ENCODE measurements around the gene AFTPH. TPM values are rescaled to one million over a fixed set of nuclear protein-coding genes. Genes with fewer than 3 reads are reported as not detected.

The AFTPH gene
- total RNA-seq, 1 experiment from 2014 or later, result 13.5 TPM

DNA sequence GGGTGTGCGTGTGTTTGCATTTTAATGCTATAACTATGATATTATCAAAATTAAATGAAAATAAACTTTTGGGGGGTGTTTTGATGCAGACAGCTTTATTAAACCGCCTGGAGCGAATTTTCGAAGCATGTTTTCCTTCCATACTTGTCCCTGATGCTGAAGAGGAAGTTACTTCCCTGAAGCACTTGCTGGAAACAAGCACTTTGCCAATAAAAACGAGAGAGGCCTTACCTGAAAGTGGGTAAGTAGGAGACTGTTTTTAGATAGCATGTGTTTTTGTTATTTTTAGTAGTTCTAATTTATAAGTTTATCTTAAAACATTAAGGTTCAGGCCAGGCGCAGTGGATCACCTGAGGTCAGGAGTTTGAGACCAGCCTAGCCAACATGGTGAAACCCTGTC lies 43.3 kb downstream of the AFTPH start:
- WGBS (ENCODE audit: extremely low coverage, insufficient read length, low lambda C conversion rate), result no CpG with 5 or more reads among the region's 6 CpGs
- Histone ChIP-seq H3K23me2 (ENCODE audit: insufficient read length, low read depth, low read length, poor library complexity, severe bottlenecking) (no peaks in the 10 kb centered on the region), H3K4me2 (ENCODE audit: insufficient read depth, insufficient read length, low read length) (no peak overlapping the region), H2AK5ac (ENCODE audit: insufficient read length, low read length) (no peak overlapping the region), H2BK120ac (ENCODE audit: low read depth, low read length, poor library complexity, severe bottlenecking) (no peak overlapping the region), H3K4ac (ENCODE audit: low read depth, low read length) (no peak overlapping the region), H3K56ac (ENCODE audit: insufficient read length, low read depth, low read length) (no peak overlapping the region), H3K18ac (ENCODE audit: insufficient read length, low read depth, low read length) (no peak overlapping the region), H2BK5ac (ENCODE audit: insufficient read length, low read length) (no peak overlapping the region), H3K79me2 (ENCODE audit: insufficient read depth, low read length) (no peaks in the 10 kb centered on the region), H3K14ac (ENCODE audit: insufficient read depth, low read length) (no peak overlapping the region), H3K4me1 (ENCODE audit: insufficient read depth, low read length) (no peaks in the 10 kb centered on the region), H2AFZ (ENCODE audit: low read length) (no peak overlapping the region), H2BK12ac (ENCODE audit: insufficient read length, low read depth, low read length) (no peak overlapping the region), H3K79me1 (ENCODE audit: insufficient read depth, low read depth, low read length, poor library complexity, severe bottlenecking) (no peaks in the 10 kb centered on the region), H4K91ac (ENCODE audit: insufficient read length, low read depth, low read length) (no peak overlapping the region), H3K23ac (ENCODE audit: insufficient read length, low read depth, low read length) (no peak overlapping the region), H2BK15ac (ENCODE audit: low read depth, low read length) (no peak overlapping the region), H3T11ph (ENCODE audit: low read length) (no peak overlapping the region), H4K20me1 (ENCODE audit: control insufficient read depth, insufficient read depth, insufficient read length) (no peaks in the 10 kb centered on the region), H3K27me3 (ENCODE audit: insufficient read depth, low read length) (no peaks in the 10 kb centered on the region), H3K9me3 (ENCODE audit: control insufficient read depth, low read depth, low read length) (no peaks in the 10 kb centered on the region), H2BK20ac (ENCODE audit: low read depth, low read length, poor library complexity, severe bottlenecking) (no peak overlapping the region), H4K5ac (ENCODE audit: insufficient read length, low read depth, low read length) (no peak overlapping the region), H3K27ac (ENCODE audit: insufficient read length, low read depth, low read length) (no peak overlapping the region), H4K8ac (replicated peaks; ENCODE audit: insufficient read length, low read depth, low read length) (no peak overlapping the region), H3K9ac (ENCODE audit: extremely low read depth, insufficient read length, low read length) (no peak overlapping the region)
- H3K4me3 Mint-ChIP-seq, result no peak overlapping the region
- no peaks in the 10 kb centered on the region for H3K27me3 Mint-ChIP-seq (ENCODE audit: low read depth)
- DNase-seq, result no peak
- H3K27ac Mint-ChIP-seq, result no peak overlapping the region
- H3K36me3 Mint-ChIP-seq (ENCODE audit: insufficient read depth in 1 of 3, low read depth in 3 of 3), result peaks cover 0 to 10% (median 7%) of the 10 kb centered on the region in 3 experiments; a peak in 3 of 7 replicates
- H3K9me3 Mint-ChIP-seq, result no peaks in the 10 kb centered on the region
- H3K4me1 Mint-ChIP-seq, result no peaks in the 10 kb centered on the region; a peak in 1 of 4 replicates
- TF ChIP-seq, protein P1, sequence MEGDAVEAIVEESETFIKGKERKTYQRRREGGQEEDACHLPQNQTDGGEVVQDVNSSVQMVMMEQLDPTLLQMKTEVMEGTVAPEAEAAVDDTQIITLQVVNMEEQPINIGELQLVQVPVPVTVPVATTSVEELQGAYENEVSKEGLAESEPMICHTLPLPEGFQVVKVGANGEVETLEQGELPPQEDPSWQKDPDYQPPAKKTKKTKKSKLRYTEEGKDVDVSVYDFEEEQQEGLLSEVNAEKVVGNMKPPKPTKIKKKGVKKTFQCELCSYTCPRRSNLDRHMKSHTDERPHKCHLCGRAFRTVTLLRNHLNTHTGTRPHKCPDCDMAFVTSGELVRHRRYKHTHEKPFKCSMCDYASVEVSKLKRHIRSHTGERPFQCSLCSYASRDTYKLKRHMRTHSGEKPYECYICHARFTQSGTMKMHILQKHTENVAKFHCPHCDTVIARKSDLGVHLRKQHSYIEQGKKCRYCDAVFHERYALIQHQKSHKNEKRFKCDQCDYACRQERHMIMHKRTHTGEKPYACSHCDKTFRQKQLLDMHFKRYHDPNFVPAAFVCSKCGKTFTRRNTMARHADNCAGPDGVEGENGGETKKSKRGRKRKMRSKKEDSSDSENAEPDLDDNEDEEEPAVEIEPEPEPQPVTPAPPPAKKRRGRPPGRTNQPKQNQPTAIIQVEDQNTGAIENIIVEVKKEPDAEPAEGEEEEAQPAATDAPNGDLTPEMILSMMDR (conservative IDR thresholded peaks at IDR 0.05), result no peak

Measured in H9 (cell line).